Parathyroid adenoma (tissue), 2 donors: ENCODE data around the gene LCN6.

ENCODE experiments used
- H2AFZ ChIP-seq: fragments of 300-600 bp; sonication (generic); one replicate; pipeline ENCODE4 v1.7.0; 2017; ENCODE audit warnings: antibody characterized with exemption, mild to moderate bottlenecking
- H3K27ac ChIP-seq: fragments of 300-600 bp; sonication (generic); one replicate; pipeline ENCODE4 v1.7.0; 2017
- H3K27me3 ChIP-seq: fragments of 300-600 bp; sonication (generic); one replicate; pipeline ENCODE4 v1.7.0; 2017; ENCODE audit warnings: low read length; ENCODE audit not compliant: control insufficient read depth, insufficient read depth
- H3K36me3 ChIP-seq: fragments of 300-600 bp; sonication (generic); one replicate; pipeline ENCODE4 v1.7.0; 2017; ENCODE audit warnings: low read length; ENCODE audit not compliant: control insufficient read depth, insufficient read depth
- H3K4me1 ChIP-seq: fragments of 300-600 bp; sonication (generic); one replicate; pipeline ENCODE4 v1.7.0; 2017; ENCODE audit warnings: control low read depth
- H3K4me2 ChIP-seq: fragments of 300-600 bp; sonication (generic); one replicate; pipeline ENCODE4 v1.7.0; 2017; ENCODE audit warnings: low read length
- H3K4me3 ChIP-seq: fragments of 300-600 bp; sonication (generic); one replicate; pipeline ENCODE4 v1.7.0; 2017; ENCODE audit warnings: low read depth, low read length
- H3K79me2 ChIP-seq: fragments of 300-600 bp; sonication (generic); one replicate; pipeline ENCODE4 v1.7.0; 2017; ENCODE audit warnings: control low read depth
- H3K9ac ChIP-seq: fragments of 300-600 bp; sonication (generic); one replicate; pipeline ENCODE4 v1.7.0; 2017; ENCODE audit warnings: mild to moderate bottlenecking
- H3K9me3 ChIP-seq: fragments of 300-600 bp; sonication (generic); one replicate; pipeline ENCODE4 v1.7.0; 2017; ENCODE audit warnings: low read length; ENCODE audit not compliant: control insufficient read depth
- TF ChIP-seq, protein P1 (sequence below): fragments of 300-600 bp; sonication (generic); IDR thresholded peaks from one replicate; pipeline ENCODE4 v1.7.0; 2017; ENCODE audit warnings: antibody characterized with exemption, mild to moderate bottlenecking
- donor health status: primary hyperparathyroidism.

LCN6 gene

DNA sequence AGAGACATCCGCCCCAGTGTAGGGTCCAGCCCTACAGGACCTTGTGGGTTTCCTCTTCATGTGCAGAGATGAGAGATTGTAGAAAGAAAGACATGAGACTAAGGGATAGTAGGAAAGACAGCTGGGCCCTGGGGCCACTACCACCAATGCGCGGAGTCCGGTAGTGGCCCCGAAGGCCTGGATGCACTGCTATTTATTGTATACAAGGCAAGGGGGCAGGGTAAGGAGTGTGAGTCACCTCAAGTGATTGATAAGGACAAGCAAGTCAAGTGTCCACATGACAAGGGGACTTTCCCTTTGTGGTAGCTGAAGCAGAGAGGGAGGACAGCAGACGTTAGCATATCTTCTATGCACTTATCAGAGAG is 36.7 kb upstream of the LCN6 start:
- Histone ChIP-seq H3K27ac (no peak overlapping the region), H3K9ac (no peak overlapping the region), H3K36me3 (no peaks in the 10 kb centered on the region), H2AFZ (no peak overlapping the region), H3K4me2 (no peak overlapping the region), H3K4me3 (no peak overlapping the region), H3K27me3 (no peaks in the 10 kb centered on the region), H3K79me2 (no peaks in the 10 kb centered on the region), H3K4me1 (peaks cover under 1% of the 10 kb centered on the region), H3K9me3 (no peaks in the 10 kb centered on the region)
- TF ChIP-seq, protein P1, sequence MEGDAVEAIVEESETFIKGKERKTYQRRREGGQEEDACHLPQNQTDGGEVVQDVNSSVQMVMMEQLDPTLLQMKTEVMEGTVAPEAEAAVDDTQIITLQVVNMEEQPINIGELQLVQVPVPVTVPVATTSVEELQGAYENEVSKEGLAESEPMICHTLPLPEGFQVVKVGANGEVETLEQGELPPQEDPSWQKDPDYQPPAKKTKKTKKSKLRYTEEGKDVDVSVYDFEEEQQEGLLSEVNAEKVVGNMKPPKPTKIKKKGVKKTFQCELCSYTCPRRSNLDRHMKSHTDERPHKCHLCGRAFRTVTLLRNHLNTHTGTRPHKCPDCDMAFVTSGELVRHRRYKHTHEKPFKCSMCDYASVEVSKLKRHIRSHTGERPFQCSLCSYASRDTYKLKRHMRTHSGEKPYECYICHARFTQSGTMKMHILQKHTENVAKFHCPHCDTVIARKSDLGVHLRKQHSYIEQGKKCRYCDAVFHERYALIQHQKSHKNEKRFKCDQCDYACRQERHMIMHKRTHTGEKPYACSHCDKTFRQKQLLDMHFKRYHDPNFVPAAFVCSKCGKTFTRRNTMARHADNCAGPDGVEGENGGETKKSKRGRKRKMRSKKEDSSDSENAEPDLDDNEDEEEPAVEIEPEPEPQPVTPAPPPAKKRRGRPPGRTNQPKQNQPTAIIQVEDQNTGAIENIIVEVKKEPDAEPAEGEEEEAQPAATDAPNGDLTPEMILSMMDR, result no peak

DNA sequence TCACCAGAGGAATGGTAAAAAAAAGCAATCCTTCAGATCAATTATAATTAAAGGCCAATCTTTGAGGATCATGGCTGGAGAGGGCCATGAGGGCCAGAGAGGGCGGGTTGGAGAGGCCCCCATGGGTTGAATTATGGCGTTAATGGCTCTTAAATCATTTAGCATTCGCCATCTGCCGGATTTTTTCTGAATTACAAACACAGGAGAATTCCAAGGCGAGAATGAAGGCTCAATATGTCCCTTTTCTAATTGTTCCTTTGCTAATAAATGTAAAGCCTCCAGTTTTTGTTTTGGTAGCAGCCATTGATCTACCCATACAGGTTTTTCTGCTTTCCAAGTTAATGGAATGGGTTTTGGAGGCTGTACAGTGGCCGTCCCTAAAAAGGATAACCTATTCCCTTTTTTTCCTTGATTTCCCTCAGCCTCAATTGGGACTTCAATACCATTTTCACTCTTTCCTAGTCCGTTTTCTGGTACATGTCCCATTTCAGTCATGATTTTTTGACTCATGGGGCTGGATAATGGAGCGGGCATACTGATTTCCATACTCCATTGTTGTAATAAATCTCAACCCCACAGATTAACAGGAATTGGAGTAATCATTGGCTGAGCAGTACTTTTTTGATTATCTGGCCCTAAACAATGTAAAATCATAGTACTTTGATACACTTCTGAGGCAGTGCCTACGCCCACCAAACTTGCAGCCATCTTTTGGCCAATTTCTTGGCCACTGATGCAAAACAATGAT is 36.1 kb upstream of the LCN6 start:
- H3K36me3 ChIP-seq, result no peaks in the 10 kb centered on the region
- TF ChIP-seq, protein P1, result peak; percentile 51
- no peak overlapping the region for H3K4me2 ChIP-seq
- H3K4me3 ChIP-seq, result no peak overlapping the region
- no peaks in the 10 kb centered on the region for H3K27me3 ChIP-seq
- H2AFZ ChIP-seq, result no peak overlapping the region
- H3K27ac ChIP-seq, result no peak overlapping the region
- H3K79me2 ChIP-seq, result no peaks in the 10 kb centered on the region
- no peaks in the 10 kb centered on the region for H3K4me1 ChIP-seq
- no peak overlapping the region for H3K9ac ChIP-seq
- no peaks in the 10 kb centered on the region for H3K9me3 ChIP-seq

DNA sequence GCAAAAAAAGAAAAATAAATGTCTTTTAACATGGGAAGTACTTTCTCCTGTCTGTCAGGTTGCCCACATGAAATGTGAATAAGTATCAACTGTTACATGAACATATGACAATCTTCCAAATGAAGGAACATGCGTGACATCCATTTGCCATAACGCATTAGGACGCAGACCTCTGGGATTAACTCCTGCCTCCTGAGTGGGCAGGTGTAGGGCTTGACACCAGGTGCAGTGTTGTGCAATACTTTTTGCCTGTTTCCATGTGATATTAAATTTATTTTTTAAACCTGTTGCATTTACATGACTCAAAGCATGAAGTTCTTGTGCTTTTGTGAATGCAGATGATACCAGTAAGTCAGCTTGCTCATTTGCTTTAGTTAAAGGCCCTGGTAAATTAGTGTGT is 34.1 kb upstream of the LCN6 start:
- Histone ChIP-seq H3K27ac (no peak overlapping the region), H3K9ac (no peak overlapping the region), H3K36me3 (no peaks in the 10 kb centered on the region), H2AFZ (no peak overlapping the region), H3K79me2 (no peaks in the 10 kb centered on the region), H3K4me1 (no peaks in the 10 kb centered on the region), H3K4me2 (no peak overlapping the region), H3K27me3 (no peaks in the 10 kb centered on the region), H3K4me3 (no peak overlapping the region), H3K9me3 (no peaks in the 10 kb centered on the region)
- TF ChIP-seq, protein P1, result no peak

DNA sequence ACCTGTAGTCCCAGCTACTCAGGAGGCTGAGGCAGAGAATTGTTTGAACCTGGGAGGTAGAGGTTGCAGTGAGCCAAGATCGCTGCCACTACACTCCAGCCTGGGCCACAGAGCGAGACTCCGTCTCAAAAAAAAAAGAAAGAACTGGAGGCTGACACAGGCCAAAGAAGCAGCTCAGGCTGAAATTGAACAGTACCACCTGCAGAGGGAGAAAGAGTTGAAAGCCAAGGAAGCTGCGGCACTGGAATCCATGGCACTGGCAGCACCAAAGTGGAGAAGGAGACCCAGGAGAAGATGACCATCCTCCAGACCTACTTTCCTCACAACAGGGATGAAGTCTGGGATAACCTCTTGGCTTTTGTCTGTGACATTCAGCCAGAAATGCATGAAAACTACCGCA is 31.5 kb upstream of the LCN6 start:
- no peak overlapping the region for H3K27ac ChIP-seq

More for the DNA sequence above, 31.5 kb upstream of the LCN6 start:
- H2AFZ ChIP-seq, result no peak overlapping the region
- no peaks in the 10 kb centered on the region for H3K36me3 ChIP-seq
- no peak overlapping the region for H3K9ac ChIP-seq
- no peak overlapping the region for H3K4me3 ChIP-seq
- no peak overlapping the region for H3K4me2 ChIP-seq
- no peaks in the 10 kb centered on the region for H3K4me1 ChIP-seq
- TF ChIP-seq, protein P1, result no peak
- no peaks in the 10 kb centered on the region for H3K9me3 ChIP-seq
- H3K27me3 ChIP-seq, result no peaks in the 10 kb centered on the region
- H3K79me2 ChIP-seq, result no peaks in the 10 kb centered on the region
